HUES64 (cell line): ENCODE results near the gene FAM3B.

ENCODE experiments used
- H3K27ac ChIP-seq: 2 replicates; pipeline ENCODE4 v1.7.0; 2013; ENCODE audit warnings: low read depth, low read length, inconsistent platforms
- H3K27me3 ChIP-seq: 2 replicates; pipeline ENCODE4 v1.6.1; 2013; ENCODE audit warnings: mild to moderate bottlenecking, low read length; ENCODE audit not compliant: insufficient read depth
- H3K36me3 ChIP-seq: 2 replicates; pipeline ENCODE4 v1.6.1; 2013; ENCODE audit warnings: mild to moderate bottlenecking, low read length; ENCODE audit not compliant: insufficient read depth
- H3K4me1 ChIP-seq: 2 replicates; pipeline ENCODE4 v1.6.1; 2013; ENCODE audit warnings: mild to moderate bottlenecking, low read length, moderate library complexity; ENCODE audit not compliant: insufficient read depth
- H3K4me3 ChIP-seq: 2 replicates; pipeline ENCODE4 v1.5.1; 2013; ENCODE audit warnings: mild to moderate bottlenecking, low read length, moderate library complexity
- H3K9ac ChIP-seq: 2 replicates; pipeline ENCODE4 v1.6.1; 2013; ENCODE audit warnings: mild to moderate bottlenecking, low read depth, low read length
- H3K9me3 ChIP-seq: 2 replicates; pipeline ENCODE4 v1.6.1; 2013; ENCODE audit warnings: low read depth, low read length; ENCODE audit not compliant: insufficient read depth
- WGBS: fragments of 150-250, 120-280 bp; methylation state at CpG from one replicate; pipeline ENCODE4 v1.1.7; 2013; ENCODE audit warnings: missing lambda C conversion rate; 5-methylcytosine and 5-hydroxymethylcytosine counted together

The FAM3B gene

GRCh38 chr21:41403966-41404365 lies 87.4 kb downstream of the FAM3B start:
- WGBS, result 93% methylated on average over 10 of the region's 10 CpGs

GRCh38 chr21:41405321-41405720 lies 88.7 kb downstream of the FAM3B start:
- 94% methylated on average over 4 of the region's 4 CpGs for WGBS
- no peaks in the 10 kb centered on the region for H3K27me3 ChIP-seq

More at GRCh38 chr21:41403966-41404365, 87.4 kb downstream of the FAM3B start:
- H3K27me3 ChIP-seq, result no peaks in the 10 kb centered on the region
- H3K27ac ChIP-seq, result no peak overlapping the region
- H3K36me3 ChIP-seq, result no peaks in the 10 kb centered on the region
- no peaks in the 10 kb centered on the region for H3K9me3 ChIP-seq
- H3K9ac ChIP-seq, result no peak overlapping the region
- no peak overlapping the region for H3K4me3 ChIP-seq
- H3K4me1 ChIP-seq, result no peaks in the 10 kb centered on the region

GRCh38 chr21:41406340-41406739 lies 89.7 kb downstream of the FAM3B start:
- H3K36me3 ChIP-seq, result no peaks in the 10 kb centered on the region
- no peaks in the 10 kb centered on the region for H3K27me3 ChIP-seq
- 95% methylated on average over 6 of the region's 6 CpGs for WGBS
- no peak overlapping the region for H3K9ac ChIP-seq
- no peaks in the 10 kb centered on the region for H3K9me3 ChIP-seq
- H3K27ac ChIP-seq, result no peak overlapping the region
- no peaks in the 10 kb centered on the region for H3K4me1 ChIP-seq
- no peak overlapping the region for H3K4me3 ChIP-seq

More at GRCh38 chr21:41405321-41405720, 88.7 kb downstream of the FAM3B start:
- Histone ChIP-seq H3K4me3 (no peak overlapping the region), H3K9ac (no peak overlapping the region), H3K27ac (no peak overlapping the region), H3K36me3 (no peaks in the 10 kb centered on the region), H3K9me3 (no peaks in the 10 kb centered on the region), H3K4me1 (no peaks in the 10 kb centered on the region)
